IPS DF 6.9 (cell line): ENCODE measurements around the gene TANC1.

Experiments
- DNase-seq: peaks from one replicate; pipeline ENCODE4 v3.0.0-alpha.2; 2013; ENCODE audit warnings: low read depth, low spot score
- H3K27ac ChIP-seq: one replicate; pipeline ENCODE4 v1.5.1; 2013; ENCODE audit warnings: low read length, control low read depth
- H3K27me3 ChIP-seq: 2 replicates; pipeline ENCODE4 v1.6.1; 2013; ENCODE audit warnings: mild to moderate bottlenecking, low read length; ENCODE audit not compliant: control insufficient read depth, insufficient read depth
- H3K36me3 ChIP-seq: 2 replicates; pipeline ENCODE4 v1.6.1; 2013; ENCODE audit warnings: low read length; ENCODE audit not compliant: control insufficient read depth, insufficient read depth
- H3K4me1 ChIP-seq: 2 replicates; pipeline ENCODE4 v1.6.1; 2013; ENCODE audit warnings: low read length; ENCODE audit not compliant: control insufficient read depth, insufficient read depth
- H3K4me3 ChIP-seq: 2 replicates; pipeline ENCODE4 v1.5.1; 2013; ENCODE audit warnings: mild to moderate bottlenecking, low read length
- H3K9me3 ChIP-seq: 2 replicates; pipeline ENCODE4 v1.6.1; 2013; ENCODE audit warnings: low read length, inconsistent platforms; ENCODE audit not compliant: control insufficient read depth, insufficient read depth
- WGBS: extraction: QIAGEN DNeasy Blood & Tissue Kit; methylation state at CpG from one replicate; pipeline ENCODE4 v1.1.7; 2013; ENCODE audit warnings: mixed read lengths, missing lambda C conversion rate; ENCODE audit not compliant: insufficient read length, insufficient coverage; 5-methylcytosine and 5-hydroxymethylcytosine counted together

Gene TANC1

GRCh38 chr2:159053161-159054031 is 85.0 kb downstream of the TANC1 start:
- H3K36me3 ChIP-seq: no peaks in the 10 kb centered on the region
- no peak overlapping the region for H3K27ac ChIP-seq
- WGBS: no CpG with 5 or more reads among the region's 3 CpGs
- H3K4me1 ChIP-seq: no peaks in the 10 kb centered on the region
- no peaks in the 10 kb centered on the region for H3K27me3 ChIP-seq
- no peak for DNase-seq
- no peaks in the 10 kb centered on the region for H3K9me3 ChIP-seq
- H3K4me3 ChIP-seq: no peak overlapping the region

GRCh38 chr2:159054032-159054334 is 85.5 kb downstream of the TANC1 start:
- no CpG with 5 or more reads among the region's 3 CpGs for WGBS
- no peaks in the 10 kb centered on the region for H3K4me1 ChIP-seq
- H3K36me3 ChIP-seq: no peaks in the 10 kb centered on the region
- H3K27ac ChIP-seq: no peak overlapping the region
- DNase-seq: no peak
- no peaks in the 10 kb centered on the region for H3K9me3 ChIP-seq
- H3K4me3 ChIP-seq: no peak overlapping the region
- no peaks in the 10 kb centered on the region for H3K27me3 ChIP-seq

GRCh38 chr2:159054985-159055384 is 86.5 kb downstream of the TANC1 start:
- no peak for DNase-seq
- no peaks in the 10 kb centered on the region for H3K36me3 ChIP-seq
- WGBS: no CpG with 5 or more reads among the region's 4 CpGs
- no peaks in the 10 kb centered on the region for H3K4me1 ChIP-seq
- no peaks in the 10 kb centered on the region for H3K27me3 ChIP-seq
- H3K4me3 ChIP-seq: no peak overlapping the region
- no peak overlapping the region for H3K27ac ChIP-seq
- H3K9me3 ChIP-seq: no peaks in the 10 kb centered on the region

- H3K36me3 ChIP-seq: no peaks in the 10 kb centered on the region
- no peaks in the 10 kb centered on the region for H3K27me3 ChIP-seq
- DNase-seq: no peak
- H3K27ac ChIP-seq: no peak overlapping the region
- H3K4me1 ChIP-seq: peaks cover 7% of the 10 kb centered on the region; the same call in 1 of the 2 replicates
- H3K9me3 ChIP-seq: no peaks in the 10 kb centered on the region
- WGBS: no CpG with 5 or more reads among the region's 3 CpGs
- no peak overlapping the region for H3K4me3 ChIP-seq
Measured at GRCh38 chr2:159060518-159060917, 92.1 kb downstream of the TANC1 start.

GRCh38 chr2:159063677-159064076 is 95.2 kb downstream of the TANC1 start:
- no peaks in the 10 kb centered on the region for H3K9me3 ChIP-seq
- H3K4me1 ChIP-seq: peaks cover 7% of the 10 kb centered on the region; the same call in 1 of the 2 replicates
- no peak overlapping the region for H3K27ac ChIP-seq
- WGBS: no CpG with 5 or more reads among the region's 4 CpGs
- no peaks in the 10 kb centered on the region for H3K27me3 ChIP-seq
- no peak overlapping the region for H3K4me3 ChIP-seq
- DNase-seq: no peak
- no peaks in the 10 kb centered on the region for H3K36me3 ChIP-seq

GRCh38 chr2:159064446-159065301 is 96.2 kb downstream of the TANC1 start:
- DNase-seq: no peak
- WGBS: no CpG with 5 or more reads among the region's 5 CpGs

GRCh38 chr2:159065313-159065712 is 96.9 kb downstream of the TANC1 start:
- Histone ChIP-seq H3K4me3 (no peak overlapping the region), H3K27ac (no peak overlapping the region), H3K36me3 (no peaks in the 10 kb centered on the region), H3K4me1 (peaks cover 7% of the 10 kb centered on the region; the same call in 1 of the 2 replicates), H3K27me3 (no peaks in the 10 kb centered on the region), H3K9me3 (no peaks in the 10 kb centered on the region)
- no peak for DNase-seq
- WGBS: no CpG with 5 or more reads among the region's 1 CpG

More at GRCh38 chr2:159064446-159065301, 96.2 kb downstream of the TANC1 start:
- Histone ChIP-seq H3K4me3 (no peak overlapping the region), H3K36me3 (no peaks in the 10 kb centered on the region), H3K9me3 (no peaks in the 10 kb centered on the region), H3K27ac (no peak overlapping the region), H3K27me3 (no peaks in the 10 kb centered on the region), H3K4me1 (peaks cover 7% of the 10 kb centered on the region; the same call in 1 of the 2 replicates)

GRCh38 chr2:159065891-159066290 is 97.5 kb downstream of the TANC1 start:
- no CpG with 5 or more reads among the region's 4 CpGs for WGBS

GRCh38 chr2:159066541-159067156 is 98.2 kb downstream of the TANC1 start:
- peaks cover 7% of the 10 kb centered on the region; the same call in 1 of the 2 replicates for H3K4me1 ChIP-seq
- no peaks in the 10 kb centered on the region for H3K36me3 ChIP-seq
- H3K9me3 ChIP-seq: no peaks in the 10 kb centered on the region
- DNase-seq: no peak
- no peak overlapping the region for H3K4me3 ChIP-seq
- WGBS: no CpG with 5 or more reads among the region's 1 CpG
- H3K27ac ChIP-seq: no peak overlapping the region
- H3K27me3 ChIP-seq: no peaks in the 10 kb centered on the region

More at GRCh38 chr2:159065891-159066290, 97.5 kb downstream of the TANC1 start:
- no peak for DNase-seq
- Histone ChIP-seq H3K36me3 (no peaks in the 10 kb centered on the region), H3K9me3 (no peaks in the 10 kb centered on the region), H3K4me1 (peaks cover 7% of the 10 kb centered on the region; the same call in 1 of the 2 replicates), H3K27ac (no peak overlapping the region), H3K27me3 (no peaks in the 10 kb centered on the region), H3K4me3 (no peak overlapping the region)

GRCh38 chr2:159067971-159068370 is 99.5 kb downstream of the TANC1 start:
- no CpG with 5 or more reads among the region's 1 CpG for WGBS
- no peak overlapping the region for H3K4me3 ChIP-seq

More at GRCh38 chr2:159067971-159068370, 99.5 kb downstream of the TANC1 start:
- H3K4me1 ChIP-seq: peaks cover 7% of the 10 kb centered on the region; the same call in 1 of the 2 replicates
- no peaks in the 10 kb centered on the region for H3K36me3 ChIP-seq
- H3K9me3 ChIP-seq: no peaks in the 10 kb centered on the region
- no peak for DNase-seq
- no peaks in the 10 kb centered on the region for H3K27me3 ChIP-seq
- no peak overlapping the region for H3K27ac ChIP-seq
